MCF 10A (cell line): ENCODE results near the gene ADORA3. TPM values are rescaled to one million over a fixed set of nuclear protein-coding genes. Genes with fewer than 3 reads are reported as not detected.

Source experiments
- BruUV-seq: library from RNA; stranded (reverse); fragments of 400-500 nt; replicated peaks from 2 replicates; lab custom pipeline; 2021; lab: Mats Ljungman, UMichigan
- CTCF ChIA-PET: fragments of 300-600 bp; sonication (Branson Sonifier 250); formaldehyde crosslinking; extraction: SDS; loops from one replicate; lab custom pipeline; 2021; ENCODE audit warnings: antibody characterized with exemption, inconsistent platforms; lab: Yijun Ruan, JAX
- POLR2A ChIA-PET: fragments of 300-600, 350-650 bp; sonication (Branson Sonifier 250); formaldehyde crosslinking; extraction: SDS; loops from one replicate; lab custom pipeline; 2020; ENCODE audit warnings: antibody characterized with exemption, inconsistent platforms; lab: Yijun Ruan, JAX
- DNase-seq: peaks from one replicate; pipeline ENCODE4 v3.0.0-alpha.2; 2018; ENCODE audit not compliant: unreplicated experiment
- H3K27ac Mint-ChIP-seq: one replicate; pipeline ENCODE4 v1.8.0; 2022; ENCODE audit warnings: mild to moderate bottlenecking, low read depth, mixed read lengths; ENCODE audit not compliant: unreplicated experiment
- H3K27me3 Mint-ChIP-seq: one replicate; pipeline ENCODE4 v1.8.0; 2022; ENCODE audit warnings: mixed read lengths; ENCODE audit not compliant: insufficient read depth, unreplicated experiment
- H3K36me3 Mint-ChIP-seq: one replicate; pipeline ENCODE4 v1.8.0; 2022; ENCODE audit warnings: mild to moderate bottlenecking, moderate library complexity, mixed read lengths; ENCODE audit not compliant: insufficient read depth, unreplicated experiment
- H3K4me1 Mint-ChIP-seq: one replicate; pipeline ENCODE4 v1.8.0; 2022; ENCODE audit warnings: mixed read lengths; ENCODE audit not compliant: insufficient read depth, unreplicated experiment
- H3K4me3 Mint-ChIP-seq: one replicate; pipeline ENCODE4 v1.8.0; 2022; ENCODE audit warnings: mild to moderate bottlenecking, moderate library complexity, mixed read lengths; ENCODE audit not compliant: unreplicated experiment
- H3K9me3 Mint-ChIP-seq: one replicate; pipeline ENCODE4 v1.8.0; 2022; ENCODE audit warnings: mixed read lengths; ENCODE audit not compliant: unreplicated experiment
- CTCF ChIP-seq: fragments of 200-600 bp; IDR thresholded peaks from one replicate; pipeline ENCODE4 v1.8.0; 2022; ENCODE audit warnings: antibody characterized with exemption, mild to moderate bottlenecking; ENCODE audit not compliant: unreplicated experiment
- intact Hi-C: fragments of 100-400 bp; cut with micrococcal nuclease; formaldehyde crosslinking; loops from 2 replicates; pipeline ENCODE4 v1.14.1; 2022
- total RNA-seq: library from RNA; stranded (reverse); gene quantifications from 2 replicates; pipeline ENCODE4 v1.2.3, GENCODE V29; 2022

ADORA3 gene
- total RNA-seq, 1 experiment from 2014 or later, result not detected

- Mint-ChIP-seq H3K27ac (no peak overlapping the region), H3K4me3 (no peak overlapping the region), H3K9me3 (no peaks in the 10 kb centered on the region), H3K27me3 (no peaks in the 10 kb centered on the region), H3K4me1 (no peaks in the 10 kb centered on the region), H3K36me3 (peaks cover 50% of the 10 kb centered on the region)
- BruUV-seq, result no TSS peak
- ChIA-PET POLR2A (interaction anchor here (1.0 to 1.4 kb wide), 2 partner anchors 13 to 326 kb away, joined by 3 read pairs; partner anchors contain the start of genes ATP5PB and WDR77), CTCF (interaction anchor here (0.7 kb wide), 1 partner anchor 297 kb away, joined by 3 read pairs; no protein-coding TSS in a partner anchor)
- no peak for DNase-seq
- intact Hi-C loops, result no loop called here
- no peak for TF ChIP-seq CTCF
Observed at GRCh38 chr1:111461765-111462164, 41.7 kb downstream of the ADORA3 start.

GRCh38 chr1:111455642-111456031 is 47.8 kb downstream of the ADORA3 start:
- BruUV-seq, result no TSS peak
- Mint-ChIP-seq H3K4me3 (no peak overlapping the region), H3K4me1 (peaks cover 24% of the 10 kb centered on the region), H3K36me3 (peaks cover 67% of the 10 kb centered on the region), H3K27me3 (no peaks in the 10 kb centered on the region), H3K9me3 (no peaks in the 10 kb centered on the region), H3K27ac (no peak overlapping the region)
- CTCF ChIA-PET, result no interaction called here
- intact Hi-C loops, result no loop called here
- no peak for DNase-seq
- POLR2A ChIA-PET, result interaction anchor here (1.4 kb wide), 1 partner anchor 10 kb away, joined by 3 read pairs; no protein-coding TSS in a partner anchor
- TF ChIP-seq CTCF, result no peak

- no peak overlapping the region for H3K4me3 Mint-ChIP-seq
- DNase-seq, result no peak
- ChIA-PET POLR2A (no interaction called here), CTCF (interaction anchor here (0.7 kb wide), 1 partner anchor 1497 kb away, joined by 3 read pairs; no protein-coding TSS in a partner anchor)
- no peaks in the 10 kb centered on the region for H3K27me3 Mint-ChIP-seq
- H3K9me3 Mint-ChIP-seq, result no peaks in the 10 kb centered on the region
- no TSS peak for BruUV-seq
- H3K36me3 Mint-ChIP-seq, result peaks cover 61% of the 10 kb centered on the region
- intact Hi-C loops, result no loop called here
- no peak overlapping the region for H3K27ac Mint-ChIP-seq
- peaks cover 24% of the 10 kb centered on the region for H3K4me1 Mint-ChIP-seq
- TF ChIP-seq CTCF, result no peak
Observed at GRCh38 chr1:111454859-111455641, 48.4 kb downstream of the ADORA3 start.

- no peaks in the 10 kb centered on the region for H3K27me3 Mint-ChIP-seq
- intact Hi-C loops, result no loop called here
- H3K9me3 Mint-ChIP-seq, result no peaks in the 10 kb centered on the region
- CTCF ChIA-PET, result interaction anchor here (0.6 to 1.3 kb wide), 4 partner anchors 32 to 475 kb away, joined by 3 to 4 read pairs (median 3); no protein-coding TSS in a partner anchor
- BruUV-seq, result no TSS peak
- H3K27ac Mint-ChIP-seq, result no peak overlapping the region
- no peak for TF ChIP-seq CTCF
- H3K4me1 Mint-ChIP-seq, result peaks cover 24% of the 10 kb centered on the region
- POLR2A ChIA-PET, result interaction anchor here (0.6 kb wide), 2 partner anchors 250 to 381 kb away, joined by 3 read pairs; no protein-coding TSS in a partner anchor
- no peak for DNase-seq
- H3K36me3 Mint-ChIP-seq, result peaks cover 52% of the 10 kb centered on the region
- no peak overlapping the region for H3K4me3 Mint-ChIP-seq
Observed at GRCh38 chr1:111453706-111454105, 49.7 kb downstream of the ADORA3 start.
